HK-2 (cell line): ENCODE data around the gene SPTBN1.
"Not testable (repeated sequence)": the region's sequence is repeated elsewhere in the genome, so short reads cannot be mapped to it uniquely, and the experiment has no call there.

Experiments used
- DNase-seq: peaks from one replicate; pipeline ENCODE4 v3.0.0-alpha.2; 2018; ENCODE audit not compliant: unreplicated experiment

Gene SPTBN1

DNA sequence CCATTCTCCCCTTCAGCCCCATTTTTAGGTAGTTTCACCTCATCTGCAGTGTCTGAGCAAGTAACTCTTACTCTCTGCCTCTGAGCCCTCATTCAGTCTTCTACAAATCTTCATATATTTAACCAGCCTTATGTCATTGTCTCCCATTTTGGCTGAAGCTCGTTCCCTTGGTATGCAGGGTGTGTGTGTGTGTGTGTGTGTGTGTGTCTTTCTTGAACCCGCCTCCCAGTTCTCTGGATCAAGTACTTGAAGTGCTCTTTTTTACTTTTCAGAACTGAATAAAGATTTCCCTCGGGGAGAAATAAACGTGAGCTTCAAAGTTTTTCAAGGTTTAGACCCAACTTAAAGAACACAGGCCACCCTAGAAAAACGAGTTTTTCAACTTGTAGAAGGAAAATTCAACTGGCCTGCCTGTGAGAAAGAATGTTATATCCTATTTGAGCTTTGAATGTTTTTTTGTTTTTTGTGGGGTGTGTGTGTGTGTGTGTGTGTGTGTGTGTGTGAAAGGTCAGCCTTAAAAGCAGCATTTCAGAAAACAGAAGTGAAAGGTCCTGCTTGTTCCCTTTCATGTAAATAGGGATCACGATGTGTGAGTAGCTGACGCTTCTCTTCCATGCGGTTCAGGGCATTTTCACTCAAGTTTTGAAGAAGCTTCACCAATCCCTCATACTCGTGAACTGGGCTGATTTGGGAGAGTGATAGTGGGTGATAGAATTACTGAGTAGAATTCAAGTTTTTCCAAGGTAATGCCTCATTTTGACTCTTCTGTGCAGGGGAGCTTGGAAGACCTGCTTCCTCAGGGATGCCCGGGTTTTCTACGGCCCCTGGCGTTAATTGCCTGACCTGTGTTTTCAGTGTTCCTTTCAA lies 216.7 kb downstream of the SPTBN1 start:
- no peak for DNase-seq

DNA sequence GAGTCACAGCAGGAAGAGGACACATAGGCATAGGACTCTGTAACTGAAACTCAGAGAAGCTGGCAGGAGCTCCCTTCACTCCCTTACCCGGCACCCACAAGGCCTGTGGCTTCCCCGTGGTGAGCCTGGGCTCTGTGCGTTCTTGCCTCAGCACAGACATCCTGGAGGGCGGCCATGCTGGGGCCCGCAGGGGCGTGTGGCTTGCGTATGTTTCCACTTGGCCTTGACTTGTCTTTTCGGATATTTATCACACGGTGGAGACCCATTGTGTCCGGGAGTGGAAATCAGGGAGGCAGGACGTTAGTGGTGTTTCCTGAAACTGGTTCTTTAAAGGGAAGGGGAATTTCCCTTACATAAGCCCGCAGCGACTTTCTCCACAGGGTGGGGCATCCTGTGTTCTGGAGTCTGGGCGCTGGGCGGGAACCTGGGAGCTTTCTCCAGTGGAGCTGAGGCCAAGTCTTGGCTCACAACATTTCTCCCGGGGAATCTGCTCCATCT lies 217.4 kb downstream of the SPTBN1 start:
- DNase-seq: no peak

DNA sequence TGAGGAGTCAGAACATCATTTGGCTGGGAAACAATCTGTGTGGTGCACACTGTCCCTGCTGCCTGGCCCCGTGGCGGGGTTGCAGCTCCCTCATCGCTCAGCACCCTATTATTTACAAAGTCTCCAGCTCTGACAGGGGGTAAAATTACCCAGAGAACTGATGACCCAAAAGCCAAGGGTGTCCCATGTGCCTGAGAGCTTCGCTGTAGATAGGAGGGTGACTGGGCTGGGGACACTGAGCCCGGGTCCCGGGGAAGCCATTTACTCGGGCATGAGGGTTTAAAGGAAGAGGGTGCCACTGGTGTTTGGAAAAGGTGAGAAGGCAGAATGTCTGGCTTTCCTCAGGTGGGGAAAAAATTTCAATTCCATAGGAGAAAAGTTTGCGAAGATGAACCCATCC lies 219.2 kb downstream of the SPTBN1 start:
- no peak for DNase-seq

DNA sequence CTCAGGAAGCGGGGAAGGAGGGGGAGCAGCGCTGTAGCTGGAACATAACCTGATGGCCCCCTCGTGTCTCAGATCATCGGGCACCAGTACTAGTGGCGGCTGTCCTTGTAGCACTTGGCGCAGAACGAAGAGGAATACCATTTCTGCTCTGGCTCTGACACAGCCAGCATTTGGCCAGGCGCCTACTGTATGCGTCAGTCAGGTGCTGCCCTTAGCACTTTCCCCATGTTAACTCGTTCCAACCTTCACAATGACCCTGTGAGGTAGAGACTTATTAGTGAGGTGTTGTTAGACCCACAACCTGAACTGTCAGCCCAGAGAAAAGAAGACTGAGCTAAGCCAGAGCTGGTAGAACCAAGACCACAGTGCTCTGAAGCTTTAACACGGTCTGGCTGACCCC lies 219.6 kb downstream of the SPTBN1 start:
- DNase-seq: no peak

DNA sequence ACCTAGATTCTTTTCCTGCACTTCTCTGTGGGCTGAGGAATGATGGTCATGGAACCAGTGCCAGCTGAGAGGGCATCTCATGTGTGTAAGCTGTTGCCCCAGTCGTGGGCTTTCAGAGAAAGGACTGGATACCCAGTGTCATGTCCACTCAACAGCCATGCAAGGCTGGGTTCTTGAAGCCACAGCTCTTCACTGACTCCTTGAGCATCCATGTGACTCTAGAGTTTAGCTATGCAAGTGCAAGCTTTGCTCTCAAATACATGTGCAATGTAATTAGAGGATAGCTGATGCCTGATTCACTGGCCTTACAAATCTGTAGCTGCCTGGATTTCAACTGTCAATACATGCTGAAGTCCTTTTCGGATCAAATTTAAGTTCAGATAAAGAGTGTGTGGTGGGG lies 220.5 kb downstream of the SPTBN1 start:
- DNase-seq: no peak

DNA sequence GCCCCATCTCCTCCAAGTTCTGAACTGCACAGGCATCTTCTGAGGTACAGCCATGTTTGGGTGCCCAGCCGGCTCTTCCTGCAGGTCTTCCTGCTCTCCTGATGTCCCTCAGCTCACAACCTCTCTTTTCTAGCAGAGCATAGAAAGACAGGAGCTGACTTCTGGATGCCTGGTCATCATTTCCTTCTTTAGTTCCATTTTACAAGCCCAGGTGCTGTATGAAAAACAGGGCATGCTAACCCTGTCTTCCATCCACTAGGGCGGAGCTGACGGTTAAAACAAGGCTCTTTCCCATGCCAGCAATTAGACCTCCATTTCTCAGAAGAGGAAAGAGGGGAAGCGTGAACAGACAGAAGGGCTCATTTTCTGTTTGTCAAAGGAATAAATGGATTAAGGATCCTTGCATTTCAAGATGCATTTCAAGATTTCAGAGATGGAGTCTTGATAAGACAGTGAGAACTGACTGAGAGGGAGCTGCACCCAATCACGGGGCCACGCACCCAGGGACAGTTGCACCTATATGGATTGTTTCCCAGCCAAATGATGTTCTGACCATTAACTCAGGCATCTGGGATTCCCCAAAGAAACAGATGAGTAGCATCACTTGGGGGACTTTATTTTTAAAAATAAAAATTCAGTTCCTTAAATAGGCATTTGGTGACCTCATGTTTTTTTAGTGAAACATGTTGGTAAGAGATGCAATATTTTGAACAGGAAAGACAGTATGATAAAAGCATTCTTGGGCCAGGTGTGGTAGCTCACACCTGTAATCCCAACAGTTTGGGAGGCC lies 221.5 kb downstream of the SPTBN1 start:
- no peak for DNase-seq

DNA sequence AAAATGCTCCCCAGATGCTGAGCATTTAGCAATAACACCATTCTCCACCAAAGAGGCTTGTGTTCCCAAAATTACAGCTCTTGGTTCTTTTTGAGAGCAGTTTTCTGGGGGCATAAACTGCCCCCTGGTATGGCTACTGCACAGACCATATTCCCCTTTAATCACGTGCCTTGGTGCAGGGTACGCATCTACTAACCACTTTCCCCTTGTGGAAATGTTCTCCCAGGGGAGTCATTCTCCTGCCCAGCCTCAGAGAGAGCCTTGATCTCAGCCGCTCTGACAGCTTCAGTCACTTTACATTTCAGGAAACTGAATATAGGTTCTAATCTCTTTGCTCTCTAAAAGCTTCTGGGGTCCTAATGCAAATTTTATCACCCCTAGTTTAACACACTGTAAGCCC lies 222.6 kb downstream of the SPTBN1 start:
- DNase-seq: no peak

DNA sequence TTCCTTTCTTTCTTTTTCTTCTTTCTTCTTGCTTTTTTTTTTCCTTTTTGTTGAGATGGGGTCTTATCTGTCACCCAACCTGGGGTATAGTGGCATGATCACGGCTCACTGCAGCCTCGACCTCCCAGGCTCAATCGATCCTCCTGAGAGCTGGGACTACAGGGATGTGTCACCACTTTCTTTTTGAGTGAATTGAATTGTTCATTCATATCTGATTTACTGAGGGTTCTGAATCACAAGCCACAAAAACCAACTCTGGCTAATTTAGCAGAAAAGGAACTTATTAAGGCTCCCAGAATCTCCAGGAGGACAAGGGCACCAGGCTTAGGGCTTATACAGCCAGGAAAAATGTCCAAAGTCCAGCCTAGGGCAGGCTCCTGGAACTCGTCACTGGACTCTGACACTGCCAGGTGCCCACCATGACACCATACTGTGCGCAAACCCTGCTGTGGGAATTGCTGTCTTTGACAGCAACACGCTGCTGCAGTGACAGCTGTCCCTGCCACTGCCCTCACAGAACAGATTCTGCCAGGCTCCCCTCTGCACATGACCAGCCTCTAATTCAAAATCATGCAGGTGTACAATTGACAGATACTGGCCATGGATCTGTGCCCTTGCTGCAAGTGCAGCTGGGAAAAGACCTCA lies 224.4 kb downstream of the SPTBN1 start:
- DNase-seq: no peak

DNA sequence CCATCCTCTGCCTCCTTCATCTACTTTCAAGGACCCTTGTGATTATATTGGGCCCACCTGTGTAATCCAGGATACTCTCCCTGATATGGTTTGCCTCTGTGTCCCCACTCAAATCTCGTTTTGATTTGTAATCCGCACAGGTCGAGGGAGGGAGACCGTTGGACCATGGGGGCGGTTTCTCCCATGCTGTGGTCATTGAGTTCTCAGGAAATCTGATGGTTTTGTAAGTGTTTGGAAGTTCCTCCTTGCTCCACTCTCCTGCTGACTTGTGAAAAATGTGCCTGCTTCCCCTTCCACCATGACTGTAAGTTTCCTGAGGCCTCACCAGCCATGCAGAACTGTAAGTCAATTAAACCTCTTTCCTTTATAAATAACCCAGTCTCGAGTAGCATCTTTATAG lies 225.3 kb downstream of the SPTBN1 start:
- no peak for DNase-seq

DNA sequence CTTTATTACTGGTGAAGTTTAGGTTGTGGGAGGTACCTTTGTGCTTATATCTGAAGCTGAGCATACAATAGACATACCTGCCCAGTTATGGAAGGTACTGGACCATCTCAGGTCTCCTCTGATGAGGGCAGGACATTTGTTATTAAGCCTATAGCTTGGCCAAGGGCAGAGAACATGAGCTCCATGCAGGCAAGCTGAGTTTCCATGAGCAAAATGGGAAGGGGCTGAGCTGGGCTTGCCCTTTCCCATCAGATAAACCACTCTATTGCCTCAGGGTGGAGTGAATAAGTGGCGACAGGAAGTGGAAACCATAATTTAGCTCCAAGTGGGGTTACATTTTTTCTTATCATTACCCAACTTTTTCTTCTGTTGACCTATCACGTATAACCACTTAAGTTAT lies 227.5 kb downstream of the SPTBN1 start:
- no peak for DNase-seq

DNA sequence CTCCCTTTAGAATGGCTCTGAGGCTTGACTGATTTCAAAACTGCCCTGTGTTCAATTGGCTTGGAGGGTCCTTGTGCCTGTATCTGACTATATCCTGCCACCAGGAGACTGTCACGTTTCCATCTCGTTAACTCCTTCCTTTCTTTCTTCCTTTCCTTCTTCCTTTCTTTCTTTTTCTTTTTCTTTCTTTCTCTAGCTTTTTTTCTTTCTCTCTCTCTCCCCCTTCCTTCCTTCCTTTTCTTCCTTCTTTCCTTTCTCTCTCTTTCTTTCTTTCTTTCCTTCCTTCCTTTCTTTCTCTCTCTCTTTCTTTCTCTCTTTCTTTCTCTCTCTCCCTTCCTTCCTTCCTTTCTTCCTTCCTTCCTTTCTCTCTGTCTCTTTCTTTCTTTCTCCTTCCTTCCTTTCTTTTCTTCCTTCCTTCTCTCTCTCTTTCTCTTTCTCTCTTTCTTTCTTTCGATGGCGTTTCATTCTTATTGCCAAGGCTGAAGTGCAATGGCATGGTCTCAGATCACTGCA lies 229.2 kb downstream of the SPTBN1 start:
- DNase-seq: no peak

DNA sequence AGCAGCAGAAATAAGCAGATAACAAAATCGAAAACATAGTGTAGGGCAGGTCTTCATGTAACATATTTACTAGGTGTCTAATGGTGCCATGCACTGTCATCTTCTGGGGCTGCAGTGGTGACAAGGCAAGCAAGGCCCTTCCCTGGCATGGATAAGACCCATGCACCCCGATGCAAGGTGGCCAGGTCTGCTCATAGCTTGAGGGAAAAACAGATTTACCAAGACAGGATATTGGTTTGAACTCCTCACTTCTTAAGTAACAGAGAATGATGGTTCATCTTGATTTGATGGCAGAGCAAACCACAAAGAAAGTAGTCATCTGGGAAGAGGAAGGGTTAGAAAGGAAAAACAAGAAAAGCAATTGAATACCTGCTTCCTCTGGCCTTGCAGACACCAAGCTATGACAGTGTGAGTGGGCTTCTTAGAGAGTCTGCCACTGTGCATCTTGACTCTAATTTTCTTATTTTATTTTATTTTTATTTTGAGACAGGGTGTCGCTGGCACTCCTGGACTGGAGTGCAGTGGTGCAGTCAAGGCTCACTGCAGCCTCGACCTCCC lies 231.5 kb downstream of the SPTBN1 start:
- no peak for DNase-seq

DNA sequence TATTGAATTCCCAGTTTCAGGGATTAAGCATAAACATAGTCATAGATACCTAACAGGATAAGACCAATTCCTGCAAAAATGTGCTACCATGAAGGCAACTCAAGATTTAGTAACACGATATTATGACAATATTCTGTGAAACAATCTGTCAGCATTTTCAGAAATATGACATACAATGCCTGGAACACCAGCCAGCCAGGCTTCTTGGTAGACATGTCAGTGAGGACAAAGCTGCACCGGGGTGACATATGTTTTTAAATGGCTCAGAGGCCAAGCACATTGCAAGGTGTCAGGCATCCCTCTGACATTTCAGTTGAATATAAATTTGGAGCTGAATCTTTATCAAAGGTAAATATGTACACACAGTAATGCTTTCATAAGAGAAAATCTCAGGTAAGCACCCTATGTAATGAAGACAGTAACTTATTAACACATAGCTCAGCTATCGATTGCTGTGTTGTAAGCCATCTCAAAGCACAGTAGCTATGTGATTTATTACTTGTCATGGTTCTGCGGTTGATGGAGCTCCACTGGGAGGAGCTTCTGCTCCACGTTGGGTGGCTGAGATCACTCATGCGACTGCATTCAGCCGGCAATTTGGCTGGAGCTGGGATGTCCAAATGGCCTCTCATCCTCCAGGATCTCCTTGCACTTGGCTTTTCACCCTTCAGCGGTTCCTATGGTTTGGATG lies 235.5 kb downstream of the SPTBN1 start:
- DNase-seq: no peak

DNA sequence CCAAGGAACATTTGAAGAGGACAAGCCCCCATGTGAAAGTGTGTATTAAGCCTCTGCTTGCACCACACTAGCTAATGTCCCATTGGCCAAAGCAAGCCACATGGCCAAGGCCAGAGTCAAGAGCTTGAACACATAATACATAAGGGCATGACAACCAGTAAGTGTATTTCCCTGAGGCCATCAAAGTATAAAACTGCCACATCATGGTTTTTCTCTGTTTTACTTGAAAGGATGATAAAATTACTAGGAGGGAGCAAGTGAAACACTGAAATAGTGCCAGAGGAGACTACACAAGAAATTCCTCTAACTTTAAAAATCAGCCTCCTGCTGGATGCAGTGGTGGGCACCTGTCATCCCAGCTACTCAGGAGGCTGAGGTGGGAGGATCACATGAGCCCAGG lies 236.4 kb downstream of the SPTBN1 start:
- DNase-seq: no peak

DNA sequence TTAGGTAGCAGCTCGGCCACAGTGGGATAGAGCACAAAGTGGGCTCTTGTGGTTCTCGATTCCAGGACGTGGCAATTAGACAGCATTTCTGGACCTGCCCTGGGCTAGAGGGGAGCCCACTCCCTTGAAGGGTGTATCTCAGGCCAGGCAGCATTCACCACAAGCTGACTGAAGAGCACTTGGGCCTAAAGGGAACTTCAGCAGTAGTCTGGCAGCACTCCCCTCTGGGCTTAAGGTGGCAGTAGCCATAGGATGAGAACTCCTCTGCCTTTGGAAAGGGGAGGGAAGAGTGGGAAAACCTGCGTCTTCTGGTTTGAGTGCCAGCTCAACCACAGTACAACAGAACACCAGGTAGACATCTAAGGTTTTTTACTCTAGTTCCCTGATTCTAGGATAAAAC lies 239.3 kb downstream of the SPTBN1 start:
- no peak for DNase-seq

DNA sequence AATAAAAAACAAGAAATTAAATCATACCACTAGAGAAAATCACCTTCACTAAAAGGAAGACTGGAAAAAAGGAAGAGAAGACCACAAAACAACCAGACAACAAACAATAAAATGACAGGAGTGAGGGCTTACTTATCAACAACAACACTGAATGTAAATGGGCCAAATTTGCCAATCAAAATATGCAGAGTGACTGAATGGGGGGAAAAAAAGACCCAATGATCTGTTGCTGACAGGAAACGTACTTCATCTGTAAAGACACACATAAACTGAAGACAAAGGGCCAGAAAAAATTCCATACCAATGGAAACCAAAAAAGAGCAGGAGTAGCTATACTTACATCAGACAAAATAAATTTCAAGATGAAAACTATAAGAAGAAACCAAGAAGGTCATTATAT lies 241.8 kb downstream of the SPTBN1 start:
- DNase-seq: no peak

DNA sequence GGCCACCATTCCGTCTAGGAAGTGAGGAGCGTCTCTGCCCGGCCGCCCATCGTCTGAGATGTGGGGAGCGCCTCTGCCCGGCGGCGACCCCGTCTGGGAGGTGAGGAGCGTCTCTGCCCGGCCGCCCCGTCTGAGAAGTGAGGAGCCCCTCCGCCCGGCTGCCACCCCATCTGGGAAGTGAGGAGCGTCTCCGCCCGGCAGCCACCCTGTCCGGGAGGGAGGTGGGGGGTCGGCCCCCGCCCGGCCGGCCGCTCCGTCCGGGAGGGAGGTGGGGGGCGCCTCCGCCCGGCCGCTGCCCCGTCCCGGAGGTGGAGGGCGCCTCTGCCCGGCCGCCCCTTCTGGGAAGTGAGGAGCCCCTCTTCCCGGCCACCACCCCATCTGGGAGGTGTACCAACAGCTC lies 242.8 kb downstream of the SPTBN1 start:
- not testable (repeated sequence) for DNase-seq

DNA sequence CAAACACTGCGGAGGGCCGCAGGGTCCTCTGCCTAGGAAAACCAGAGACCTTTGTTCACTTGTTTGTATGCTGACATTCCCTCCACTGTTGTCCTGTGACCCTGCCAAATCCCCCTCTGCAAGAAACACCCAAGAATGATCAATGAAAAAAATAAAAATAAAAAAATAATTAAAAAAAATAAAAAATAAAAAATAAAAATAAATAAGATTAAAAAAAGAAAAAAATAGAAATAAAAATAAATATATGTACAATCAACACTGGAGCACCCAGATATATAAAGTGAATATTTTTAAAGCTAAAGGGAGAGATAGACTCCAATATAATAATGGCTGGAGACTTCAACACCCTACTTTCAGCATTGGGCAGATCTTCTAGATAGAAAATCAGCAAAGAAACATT lies 243.5 kb downstream of the SPTBN1 start:
- DNase-seq: no peak

DNA sequence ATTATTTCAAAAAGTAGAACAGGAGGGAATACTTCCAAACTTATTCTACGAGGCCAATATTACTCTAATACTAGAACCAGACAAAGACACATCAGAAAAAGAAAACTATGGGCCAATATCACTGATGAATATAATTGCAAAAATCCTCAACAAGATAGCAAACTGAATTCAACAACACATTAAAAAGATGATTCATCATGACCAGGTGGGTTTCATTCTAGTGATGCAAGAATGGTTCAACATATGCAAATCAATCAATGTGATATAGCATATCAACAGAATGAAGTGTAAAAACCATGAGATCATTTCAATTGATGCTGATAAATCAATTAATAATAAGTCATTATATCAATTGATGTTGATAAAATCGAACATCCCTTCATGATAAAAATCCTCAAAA lies 244.9 kb downstream of the SPTBN1 start:
- no peak for DNase-seq

DNA sequence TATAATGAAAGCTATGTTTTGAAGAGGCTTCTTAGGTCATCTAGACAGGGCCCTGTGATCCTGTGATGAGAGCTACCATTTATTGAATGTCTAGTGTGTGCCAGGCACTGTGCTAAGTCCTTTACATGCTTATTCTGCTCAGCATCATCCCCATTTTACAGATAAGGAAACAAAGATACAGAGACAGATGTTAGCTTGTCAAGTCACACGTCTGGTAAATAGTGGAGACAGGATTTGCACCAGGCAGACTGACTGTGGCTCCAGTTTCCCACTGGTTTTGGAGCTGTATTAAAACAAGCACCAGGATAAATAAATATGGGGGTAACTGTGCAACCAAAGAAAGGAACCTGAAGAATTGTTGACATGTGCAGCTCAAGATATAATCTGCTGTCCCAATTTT lies 248.1 kb downstream of the SPTBN1 start:
- DNase-seq: no peak
